ENCODE data around the gene RGS21. TPM values are rescaled to one million over a fixed set of nuclear protein-coding genes. Genes with fewer than 3 reads are reported as not detected.
A peak's percentile ranks its signal among the peaks of the same experiment; 100 is the strongest.

RGS21 gene
- total and polyA plus RNA-seq, 2 of the 13 experiments (the other 11 are each of a cell fraction or from before 2014, with no cell fraction given) = not detected

GRCh38 chr1:192342842-192343241 is 26.1 kb downstream of the RGS21 start:
- H3K4me1 ChIP-seq (ENCODE audit: insufficient read depth, low read length) = no peaks in the 10 kb centered on the region
- no peak for TF ChIP-seq HMGXB3 (CRISPR knock-in tag; IDR thresholded peaks at IDR 0.05; ENCODE audit: borderline replicate concordance)
- no peak for TF ChIP-seq KDM5A (IDR thresholded peaks at IDR 0.05; ENCODE audit: borderline replicate concordance, low read length)
- TF ChIP-seq MAFK (conservative IDR thresholded peaks at IDR 0.05 in 1 of 2, IDR thresholded peaks at IDR 0.05 in 1 of 2; ENCODE audit: low read length in 2 of 2) = 0 out of 4 replicates have a peak, but pooled peaks of 1 of the 2 experiments have one; percentile 6
- no peak for TF ChIP-seq ZNF207 (IDR thresholded peaks at IDR 0.05; ENCODE audit: borderline replicate concordance)
- TF ChIP-seq SATB2 (CRISPR knock-in tag; IDR thresholded peaks at IDR 0.05) = no peak
- no peak for TF ChIP-seq ZIK1 (CRISPR knock-in tag; IDR thresholded peaks at IDR 0.05; ENCODE audit: borderline replicate concordance, low read depth)
- TF ChIP-seq ZNF160 (CRISPR knock-in tag; IDR thresholded peaks at IDR 0.05) = no peak
- TF ChIP-seq ZNF180 (CRISPR knock-in tag; IDR thresholded peaks at IDR 0.05; ENCODE audit: borderline replicate concordance, low read depth) = no peak
- no peak overlapping the region for H3K27ac ChIP-seq (ENCODE audit: extremely low read length, insufficient read depth, low read length)
- BruUV-seq (replicated peaks) = no TSS peak
- no peak overlapping the region for H3K4me3 ChIP-seq (replicated peaks in 1 of 3; ENCODE audit: insufficient read depth in 1 of 3, low read depth in 2 of 3, low read length in 3 of 3)
- H3K79me2 ChIP-seq (ENCODE audit: insufficient read depth, low read length) = no peaks in the 10 kb centered on the region
- in situ Hi-C loops (cut with HindIII; ENCODE audit: extremely low pct_ligation_motif_present, low pct_unique_long_range_greater_than_20kb) = no loop called here
- H3K9ac ChIP-seq (ENCODE audit: insufficient read depth, low read depth, low read length) = no peak overlapping the region
- H3K4me2 ChIP-seq (ENCODE audit: low read depth, low read length) = no peak overlapping the region
- CTCF ChIA-PET (ENCODE audit: low intra/inter-chr PET ratio, low total read pairs) = no interaction called here
- WGBS (ENCODE audit: low lambda C conversion rate) = 9% methylated on average over 6 of the region's 6 CpGs
- FAIRE-seq (no peak), DNase-seq (ENCODE audit: low spot score) (no peak), ATAC-seq (no peak)
- no peak overlapping the region for H2AFZ ChIP-seq (ENCODE audit: low read length)
- H3K27me3 ChIP-seq (ENCODE audit: control insufficient read depth in 1 of 2, insufficient read depth in 2 of 2, low read length in 2 of 2) = no peaks in the 10 kb centered on the region; a peak in 1 of 5 replicates
- POLR2A ChIA-PET = no interaction called here
- H3K9me3 ChIP-seq (ENCODE audit: low read length) = no peaks in the 10 kb centered on the region
- no peaks in the 10 kb centered on the region for H3K36me3 ChIP-seq (replicated peaks in 1 of 2; ENCODE audit: control insufficient read depth in 1 of 2, insufficient read depth in 2 of 2, low read length in 2 of 2)
- intact Hi-C loops (cut with micrococcal nuclease; ENCODE audit: unreplicated experiment) = no loop called here
- H4K20me1 ChIP-seq (ENCODE audit: insufficient read depth, low read length) = no peaks in the 10 kb centered on the region

All from HepG2 (cell line).